Activated naive CD8-positive, alpha-beta T cell treated with anti-CD3 and anti-CD28 coated beads, Interleukin-2, amount 10 ng/mL, durations not matched to agents 7 days and 5 days (primary cell): ENCODE data around the gene BIRC5. TPM values are rescaled to one million over a fixed set of nuclear protein-coding genes. Genes with fewer than 3 reads are reported as not detected.

Experiments used
- ATAC-seq: fragments of 150-1000 bp; cut with Tn5 transposase; one replicate; pipeline ENCODE4 v1.10.0; 2021; ENCODE audit warnings: low read depth, moderate library complexity
- POLR2A ChIA-PET: fragments of 350-600 bp; sonication (Branson Sonifier 250); formaldehyde crosslinking; loops from one replicate; lab custom pipeline; 2021; ENCODE audit warnings: antibody characterized with exemption; lab: Charles Lee
- DNase-seq: peaks from one replicate; pipeline ENCODE4 v3.0.0; 2021
- H3K27ac Mint-ChIP-seq: one replicate; pipeline ENCODE4 v1.8.0; 2022; ENCODE audit warnings: mild to moderate bottlenecking, mixed read lengths
- H3K27me3 Mint-ChIP-seq: one replicate; pipeline ENCODE4 v1.8.0; 2022; ENCODE audit warnings: mild to moderate bottlenecking, moderate library complexity, mixed read lengths
- H3K36me3 Mint-ChIP-seq: one replicate; pipeline ENCODE4 v1.8.0; 2021; ENCODE audit warnings: mild to moderate bottlenecking, mixed read lengths
- H3K4me1 Mint-ChIP-seq: one replicate; pipeline ENCODE4 v1.8.0; 2021; ENCODE audit warnings: mixed read lengths
- H3K4me3 Mint-ChIP-seq: one replicate; pipeline ENCODE4 v1.8.0; 2022; ENCODE audit warnings: mild to moderate bottlenecking, moderate library complexity, mixed read lengths
- H3K9me3 Mint-ChIP-seq: one replicate; pipeline ENCODE4 v1.8.0; 2021; ENCODE audit warnings: mixed read lengths
- total RNA-seq, 2 experiments: library from RNA; stranded (reverse); gene quantifications; one replicate each; pipeline ENCODE4 v1.2.3, GENCODE V29; 2021

The BIRC5 gene
- total RNA-seq, 2 experiments from 2014 or later, result 54.9 to 65.2 TPM

DNA sequence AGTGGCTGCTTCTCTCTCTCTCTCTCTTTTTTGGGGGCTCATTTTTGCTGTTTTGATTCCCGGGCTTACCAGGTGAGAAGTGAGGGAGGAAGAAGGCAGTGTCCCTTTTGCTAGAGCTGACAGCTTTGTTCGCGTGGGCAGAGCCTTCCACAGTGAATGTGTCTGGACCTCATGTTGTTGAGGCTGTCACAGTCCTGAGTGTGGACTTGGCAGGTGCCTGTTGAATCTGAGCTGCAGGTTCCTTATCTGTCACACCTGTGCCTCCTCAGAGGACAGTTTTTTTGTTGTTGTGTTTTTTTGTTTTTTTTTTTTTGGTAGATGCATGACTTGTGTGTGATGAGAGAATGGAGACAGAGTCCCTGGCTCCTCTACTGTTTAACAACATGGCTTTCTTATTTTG lies 9.7 kb downstream of the BIRC5 start:
- POLR2A ChIA-PET, result interaction anchor here (1.1 kb wide), 1 partner anchor 103 kb away, joined by 3 read pairs; no protein-coding TSS in a partner anchor
- H3K4me1 Mint-ChIP-seq, result peaks cover 9% of the 10 kb centered on the region
- H3K36me3 Mint-ChIP-seq, result peaks cover 14% of the 10 kb centered on the region
- no peak overlapping the region for H3K4me3 Mint-ChIP-seq
- no peak for DNase-seq
- no peak for ATAC-seq
- H3K27me3 Mint-ChIP-seq, result peaks cover 10% of the 10 kb centered on the region
- H3K9me3 Mint-ChIP-seq, result no peaks in the 10 kb centered on the region
- no peak overlapping the region for H3K27ac Mint-ChIP-seq

DNA sequence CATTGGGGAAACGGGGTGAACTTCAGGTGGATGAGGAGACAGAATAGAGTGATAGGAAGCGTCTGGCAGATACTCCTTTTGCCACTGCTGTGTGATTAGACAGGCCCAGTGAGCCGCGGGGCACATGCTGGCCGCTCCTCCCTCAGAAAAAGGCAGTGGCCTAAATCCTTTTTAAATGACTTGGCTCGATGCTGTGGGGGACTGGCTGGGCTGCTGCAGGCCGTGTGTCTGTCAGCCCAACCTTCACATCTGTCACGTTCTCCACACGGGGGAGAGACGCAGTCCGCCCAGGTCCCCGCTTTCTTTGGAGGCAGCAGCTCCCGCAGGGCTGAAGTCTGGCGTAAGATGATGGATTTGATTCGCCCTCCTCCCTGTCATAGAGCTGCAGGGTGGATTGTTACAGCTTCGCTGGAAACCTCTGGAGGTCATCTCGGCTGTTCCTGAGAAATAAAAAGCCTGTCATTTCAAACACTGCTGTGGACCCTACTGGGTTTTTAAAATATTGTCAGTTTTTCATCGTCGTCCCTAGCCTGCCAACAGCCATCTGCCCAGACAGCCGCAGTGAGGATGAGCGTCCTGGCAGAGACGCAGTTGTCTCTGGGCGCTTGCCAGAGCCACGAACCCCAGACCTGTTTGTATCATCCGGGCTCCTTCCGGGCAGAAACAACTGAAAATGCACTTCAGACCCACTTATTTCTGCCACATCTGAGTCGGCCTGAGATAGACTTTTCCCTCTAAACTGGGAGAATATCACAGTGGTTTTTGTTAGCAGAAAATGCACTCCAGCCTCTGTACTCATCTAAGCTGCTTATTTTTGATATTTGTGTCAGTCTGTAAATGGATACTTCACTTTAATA lies 10.4 kb downstream of the BIRC5 start:
- ATAC-seq (no peak), DNase-seq (no peak)
- no peak overlapping the region for H3K27ac Mint-ChIP-seq
- H3K4me3 Mint-ChIP-seq, result no peak overlapping the region
- H3K27me3 Mint-ChIP-seq, result peaks cover 16% of the 10 kb centered on the region
- POLR2A ChIA-PET, result interaction anchor here (1.9 kb wide), 1 partner anchor 10 kb away, joined by 4 read pairs; no protein-coding TSS in a partner anchor
- H3K9me3 Mint-ChIP-seq, result no peaks in the 10 kb centered on the region
- H3K36me3 Mint-ChIP-seq, result peaks cover 8% of the 10 kb centered on the region
- peaks cover 7% of the 10 kb centered on the region for H3K4me1 Mint-ChIP-seq

DNA sequence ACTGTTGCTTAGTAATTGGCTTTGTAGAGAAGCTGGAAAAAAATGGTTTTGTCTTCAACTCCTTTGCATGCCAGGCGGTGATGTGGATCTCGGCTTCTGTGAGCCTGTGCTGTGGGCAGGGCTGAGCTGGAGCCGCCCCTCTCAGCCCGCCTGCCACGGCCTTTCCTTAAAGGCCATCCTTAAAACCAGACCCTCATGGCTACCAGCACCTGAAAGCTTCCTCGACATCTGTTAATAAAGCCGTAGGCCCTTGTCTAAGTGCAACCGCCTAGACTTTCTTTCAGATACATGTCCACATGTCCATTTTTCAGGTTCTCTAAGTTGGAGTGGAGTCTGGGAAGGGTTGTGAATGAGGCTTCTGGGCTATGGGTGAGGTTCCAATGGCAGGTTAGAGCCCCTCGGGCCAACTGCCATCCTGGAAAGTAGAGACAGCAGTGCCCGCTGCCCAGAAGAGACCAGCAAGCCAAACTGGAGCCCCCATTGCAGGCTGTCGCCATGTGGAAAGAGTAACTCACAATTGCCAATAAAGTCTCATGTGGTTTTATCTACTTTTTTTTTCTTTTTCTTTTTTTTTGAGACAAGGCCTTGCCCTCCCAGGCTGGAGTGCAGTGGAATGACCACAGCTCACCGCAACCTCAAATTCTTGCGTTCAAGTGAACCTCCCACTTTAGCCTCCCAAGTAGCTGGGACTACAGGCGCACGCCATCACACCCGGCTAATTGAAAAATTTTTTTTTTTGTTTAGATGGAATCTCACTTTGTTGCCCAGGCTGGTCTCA lies 11.2 kb downstream of the BIRC5 start:
- peaks cover 3% of the 10 kb centered on the region for H3K36me3 Mint-ChIP-seq
- H3K27me3 Mint-ChIP-seq, result peaks cover 23% of the 10 kb centered on the region
- peaks cover 3% of the 10 kb centered on the region for H3K4me1 Mint-ChIP-seq
- ATAC-seq, result no peak
- POLR2A ChIA-PET, result interaction anchor here (1.9 kb wide), 1 partner anchor 10 kb away, joined by 4 read pairs; no protein-coding TSS in a partner anchor
- no peak for DNase-seq
- no peak overlapping the region for H3K27ac Mint-ChIP-seq
- no peak overlapping the region for H3K4me3 Mint-ChIP-seq
- H3K9me3 Mint-ChIP-seq, result no peaks in the 10 kb centered on the region

DNA sequence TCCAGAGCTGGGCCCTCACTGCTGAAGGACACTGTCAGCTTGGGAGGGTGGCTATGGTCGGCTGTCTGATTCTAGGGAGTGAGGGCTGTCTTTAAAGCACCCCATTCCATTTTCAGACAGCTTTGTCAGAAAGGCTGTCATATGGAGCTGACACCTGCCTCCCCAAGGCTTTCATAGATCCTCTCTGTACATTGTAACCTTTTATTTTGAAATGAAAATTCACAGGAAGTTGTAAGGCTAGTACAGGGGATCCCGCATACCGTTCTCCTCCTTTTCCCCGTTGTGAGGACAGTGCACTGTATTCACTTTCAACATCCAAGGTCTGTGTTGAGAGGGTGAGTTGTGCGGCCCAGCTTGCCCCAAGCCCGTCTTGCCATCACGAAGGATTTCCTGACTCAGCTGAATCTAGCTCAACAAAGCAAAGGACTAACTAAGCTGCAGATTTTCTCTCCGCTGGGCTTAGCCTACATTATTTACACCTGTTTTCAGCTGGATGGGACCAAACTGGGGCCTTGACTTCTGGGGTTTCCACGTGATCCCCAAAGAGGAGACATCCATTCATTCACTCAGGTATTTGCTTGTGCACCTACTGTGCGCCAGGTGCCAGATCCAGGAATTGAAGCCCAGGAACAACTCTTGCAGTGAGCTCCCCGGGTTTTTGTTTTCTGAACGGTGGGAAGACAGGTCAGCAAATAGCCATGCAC lies 12.2 kb downstream of the BIRC5 start:
- Mint-ChIP-seq H3K36me3 (peaks cover 3% of the 10 kb centered on the region), H3K27ac (no peak overlapping the region)
- POLR2A ChIA-PET, result interaction anchor here (0.8 to 1.9 kb wide), 2 partner anchors 11 to 30 kb away, joined by 3 to 4 read pairs; no protein-coding TSS in a partner anchor

DNA sequence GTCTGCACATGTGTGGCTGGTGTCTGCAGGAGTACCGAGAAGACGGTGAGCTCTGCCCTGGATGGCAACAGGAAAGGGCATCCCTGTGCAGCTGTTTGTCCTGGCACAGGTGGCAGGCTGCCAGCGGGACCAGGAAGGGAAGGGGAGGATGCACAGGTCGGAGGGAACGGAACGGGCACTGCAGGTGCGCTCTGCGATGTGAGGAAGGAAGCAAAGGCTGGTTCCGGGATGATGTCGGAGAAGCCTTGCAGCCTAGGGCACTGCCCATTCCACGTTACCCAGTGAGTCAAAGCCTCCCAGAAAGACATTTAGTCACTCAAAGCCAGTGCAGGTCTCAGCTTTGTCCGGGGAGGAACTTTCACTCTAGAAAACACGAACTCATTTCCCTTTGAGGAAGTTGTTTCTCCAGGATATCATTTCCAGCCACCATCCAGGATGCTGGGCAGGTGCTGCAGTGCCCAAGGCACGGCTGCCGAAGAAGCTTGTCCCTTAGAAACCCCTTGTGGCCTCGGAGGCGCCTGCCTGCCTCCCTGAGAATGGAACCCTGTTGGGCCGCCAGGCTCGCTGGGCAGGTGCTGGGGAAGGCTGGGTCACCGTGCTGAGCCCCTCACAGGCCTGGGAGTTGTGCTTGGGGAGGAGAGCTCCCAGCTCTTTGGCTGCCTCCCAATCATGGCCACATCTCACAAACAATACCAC lies 12.9 kb downstream of the BIRC5 start:
- POLR2A ChIA-PET, result interaction anchor here (0.8 kb wide), 1 partner anchor 29 kb away, joined by 3 read pairs; no protein-coding TSS in a partner anchor
- Mint-ChIP-seq H3K4me1 (peaks cover 3% of the 10 kb centered on the region), H3K4me3 (no peak overlapping the region), H3K36me3 (peaks cover 3% of the 10 kb centered on the region), H3K27ac (no peak overlapping the region), H3K27me3 (peaks cover 38% of the 10 kb centered on the region), H3K9me3 (no peaks in the 10 kb centered on the region)
- DNase-seq, result no peak
- no peak for ATAC-seq

More for the DNA sequence above, 12.2 kb downstream of the BIRC5 start:
- H3K27me3 Mint-ChIP-seq, result peaks cover 32% of the 10 kb centered on the region
- ATAC-seq, result no peak
- H3K9me3 Mint-ChIP-seq, result no peaks in the 10 kb centered on the region
- H3K4me1 Mint-ChIP-seq, result peaks cover 3% of the 10 kb centered on the region
- DNase-seq, result no peak
- no peak overlapping the region for H3K4me3 Mint-ChIP-seq

DNA sequence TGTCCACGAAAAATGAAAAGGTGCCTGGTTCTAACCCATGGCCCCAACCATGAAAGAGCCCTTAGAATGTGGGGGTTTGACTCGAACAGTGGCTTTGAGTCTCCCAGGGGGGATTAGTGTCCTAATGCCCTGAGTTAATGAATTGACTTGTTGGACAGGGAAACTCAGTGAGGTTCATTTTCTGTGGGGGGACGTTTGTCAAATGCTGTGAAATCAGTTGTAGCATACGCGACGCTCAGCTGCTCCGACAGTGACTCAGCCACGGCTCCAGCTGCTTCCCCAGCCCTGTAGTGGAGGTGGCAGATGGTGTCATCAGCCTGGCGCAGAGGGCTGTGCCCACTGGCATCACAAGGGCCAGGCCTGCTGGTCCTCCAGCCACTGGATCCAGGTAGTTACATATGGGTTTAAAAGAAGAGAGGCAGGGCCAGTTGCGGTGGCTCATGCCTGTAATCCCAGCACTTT lies 13.4 kb downstream of the BIRC5 start:
- ATAC-seq (no peak), DNase-seq (no peak)
- Mint-ChIP-seq H3K27ac (no peak overlapping the region), H3K36me3 (peaks cover 3% of the 10 kb centered on the region), H3K4me3 (no peak overlapping the region), H3K9me3 (no peaks in the 10 kb centered on the region), H3K27me3 (peaks cover 44% of the 10 kb centered on the region), H3K4me1 (peaks cover 3% of the 10 kb centered on the region)
- POLR2A ChIA-PET, result no interaction called here

DNA sequence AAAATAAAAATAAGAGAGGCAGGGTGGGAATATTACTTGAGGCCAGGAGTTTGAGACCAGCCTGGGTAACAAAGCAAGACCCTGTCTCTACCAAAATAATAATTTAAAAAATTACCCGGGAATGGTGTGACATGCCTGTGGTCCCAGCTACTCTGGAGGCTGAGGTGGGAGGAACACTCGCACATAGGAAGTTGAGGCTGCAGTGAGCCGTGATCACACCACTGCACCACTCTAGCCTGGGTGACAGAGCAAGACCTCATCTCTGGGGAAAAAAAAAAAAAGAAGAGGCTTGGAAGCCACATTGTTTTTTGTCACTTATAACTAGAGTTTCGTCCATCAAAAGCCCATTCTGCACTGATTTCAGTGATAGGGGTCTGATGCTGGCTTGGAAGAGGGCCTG lies 14.1 kb downstream of the BIRC5 start:
- peaks cover 3% of the 10 kb centered on the region for H3K36me3 Mint-ChIP-seq
- H3K9me3 Mint-ChIP-seq, result no peaks in the 10 kb centered on the region
- POLR2A ChIA-PET, result interaction anchor here (0.7 kb wide), 1 partner anchor 115 kb away, joined by 3 read pairs; no protein-coding TSS in a partner anchor
- H3K27ac Mint-ChIP-seq, result no peak overlapping the region
- DNase-seq (no peak), ATAC-seq (no peak)
- H3K4me1 Mint-ChIP-seq, result peaks cover 7% of the 10 kb centered on the region
- no peak overlapping the region for H3K4me3 Mint-ChIP-seq
- peaks cover 51% of the 10 kb centered on the region for H3K27me3 Mint-ChIP-seq

DNA sequence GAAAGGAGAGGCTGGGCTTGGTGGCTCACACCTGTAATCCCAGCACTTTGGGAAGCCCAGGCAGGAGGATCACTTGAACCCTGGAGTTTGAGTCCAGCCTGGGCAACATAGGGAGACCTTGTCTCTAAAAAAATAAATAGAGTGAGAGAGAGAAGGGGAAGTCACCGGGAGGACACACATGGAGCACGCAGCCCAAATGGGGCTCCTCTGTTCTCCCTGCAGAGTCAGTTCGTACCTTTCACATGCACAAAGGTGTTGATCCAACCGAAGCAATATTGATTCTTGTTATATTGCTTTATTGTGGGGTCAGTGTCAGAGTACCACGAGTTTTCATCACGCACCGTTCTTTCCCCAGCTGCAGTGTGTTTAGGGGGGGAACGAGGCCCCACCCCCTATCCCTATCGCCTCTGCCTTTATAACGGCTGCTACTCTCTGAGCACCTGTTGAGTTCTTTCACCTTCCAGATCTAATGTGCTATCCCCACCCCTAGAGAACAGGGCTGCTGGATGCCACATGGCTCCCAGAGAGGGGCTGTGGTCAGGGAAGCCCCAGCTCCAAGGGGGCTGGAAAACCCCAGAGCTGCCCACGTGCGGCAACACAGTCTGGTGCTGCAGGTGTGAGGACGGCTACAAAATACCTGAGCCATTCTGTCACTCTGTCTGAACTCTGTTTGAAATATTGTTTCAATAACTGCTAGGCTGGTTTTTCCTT lies 16.4 kb downstream of the BIRC5 start:
- peaks cover 52% of the 10 kb centered on the region for H3K27me3 Mint-ChIP-seq
- H3K4me3 Mint-ChIP-seq, result no peak overlapping the region
- no peaks in the 10 kb centered on the region for H3K9me3 Mint-ChIP-seq
- H3K27ac Mint-ChIP-seq, result no peak overlapping the region
- POLR2A ChIA-PET, result interaction anchor here (0.6 kb wide), 1 partner anchor 513 kb away, joined by 5 read pairs; no protein-coding TSS in a partner anchor
- peaks cover 7% of the 10 kb centered on the region for H3K4me1 Mint-ChIP-seq
- H3K36me3 Mint-ChIP-seq, result no peaks in the 10 kb centered on the region
- DNase-seq (no peak), ATAC-seq (no peak)

DNA sequence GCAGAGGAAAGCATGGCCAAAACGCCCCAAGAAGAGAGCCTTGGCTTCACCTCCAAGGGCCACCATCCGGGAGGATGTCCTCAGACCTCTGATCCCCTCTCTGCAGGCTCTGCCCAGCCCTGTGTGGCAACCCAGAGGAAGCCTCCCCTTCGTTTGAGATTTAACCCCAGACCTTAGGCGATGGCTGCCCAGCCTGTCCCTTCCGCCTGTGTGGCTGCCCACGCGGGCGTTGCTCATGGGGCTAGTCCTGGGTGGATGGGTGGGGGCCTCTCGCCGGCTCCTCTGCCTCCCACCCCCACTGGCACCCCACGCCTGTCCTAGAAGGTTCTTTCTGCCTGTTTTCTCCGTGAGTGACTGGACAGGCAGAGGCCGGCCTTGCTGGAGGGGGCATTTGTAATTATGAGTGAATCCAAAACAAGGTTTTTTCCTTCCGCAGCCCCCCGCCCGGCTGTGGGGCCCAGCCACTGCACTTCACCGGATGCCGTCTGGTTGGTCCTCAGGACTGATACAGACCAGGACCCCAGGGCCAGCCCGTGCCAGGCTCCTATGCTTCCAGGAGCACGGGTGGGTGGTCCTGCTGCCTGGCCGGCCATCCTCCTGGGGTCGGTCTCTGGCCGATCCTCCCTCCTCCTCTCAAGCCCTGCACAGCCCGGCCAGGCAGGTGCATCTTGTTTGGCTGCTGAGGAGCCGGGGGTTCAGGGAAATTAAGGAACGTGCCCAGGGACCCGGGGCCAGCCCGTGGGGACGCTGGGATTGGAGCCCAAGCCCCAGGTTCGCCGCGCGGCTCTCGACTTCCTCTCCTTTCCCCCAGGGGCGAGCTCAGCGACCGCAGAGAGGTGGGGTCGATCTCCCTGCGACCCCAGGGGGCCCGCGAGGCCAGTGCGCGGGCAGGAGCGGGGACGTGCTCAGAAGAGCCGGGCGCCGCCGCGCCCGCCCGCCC lies 17.2 kb downstream of the BIRC5 start, which contains the start of gene TMEM235:
Gene TMEM235, plus strand, starts transcription at position 636 of the 940 bp plus-strand sequence. CDS start 393 bp downstream, outside the sequence.
- H3K4me3 Mint-ChIP-seq, result peak within 1 kb of the TSS; percentile 28
- peaks cover 7% of the 10 kb centered on the region for H3K4me1 Mint-ChIP-seq
- no peaks in the 10 kb centered on the region for H3K9me3 Mint-ChIP-seq
- ATAC-seq (no peak), DNase-seq (no peak)
- H3K27me3 Mint-ChIP-seq, result peaks cover 52% of the 10 kb centered on the region
- POLR2A ChIA-PET, result no interaction called here
- no peaks in the 10 kb centered on the region for H3K36me3 Mint-ChIP-seq
- no peak within 1 kb of the TSS for H3K27ac Mint-ChIP-seq

DNA sequence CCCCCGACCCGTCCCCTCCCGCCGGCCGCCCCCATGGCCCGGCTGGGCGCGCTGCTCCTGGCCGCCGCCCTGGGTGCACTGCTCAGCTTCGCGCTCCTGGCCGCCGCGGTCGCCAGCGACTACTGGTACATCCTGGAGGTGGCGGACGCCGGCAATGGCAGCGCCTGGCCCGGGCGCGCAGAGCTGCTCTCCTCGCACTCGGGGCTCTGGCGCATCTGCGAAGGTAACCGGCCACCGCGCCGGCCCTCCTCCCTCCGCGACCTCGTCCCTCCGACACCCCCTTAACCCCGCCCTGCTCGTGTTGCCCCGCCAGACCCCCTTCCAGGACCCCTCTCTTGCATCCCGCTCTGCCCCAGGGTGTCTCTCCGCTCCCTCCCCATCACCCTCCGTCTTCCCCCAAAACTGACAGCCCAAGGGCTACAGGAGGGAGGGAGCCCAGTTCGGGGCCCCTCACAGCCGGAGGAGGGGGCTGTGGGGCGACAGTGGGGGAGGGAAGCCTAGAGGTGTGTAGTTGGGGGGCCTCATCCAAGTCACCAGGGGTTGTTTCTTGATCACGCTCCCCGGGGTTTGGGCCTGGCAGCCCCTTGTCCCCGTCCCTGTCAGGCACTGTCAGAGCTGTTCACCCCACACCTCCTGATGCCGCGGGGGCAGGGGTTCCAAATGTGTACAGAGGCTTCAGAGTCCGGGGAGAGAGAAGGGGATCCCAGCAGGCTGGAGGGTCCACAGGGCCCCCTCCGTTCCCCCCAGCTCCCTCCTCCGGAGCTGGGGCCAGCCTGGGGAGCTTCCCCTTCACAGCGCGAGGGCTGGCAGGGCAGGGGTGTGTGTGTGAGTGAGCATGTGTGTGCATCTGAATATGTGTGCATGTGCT lies 18.2 kb downstream of the BIRC5 start:
- H3K27me3 Mint-ChIP-seq, result peaks cover 52% of the 10 kb centered on the region
- peaks cover 3% of the 10 kb centered on the region for H3K4me1 Mint-ChIP-seq
- no peaks in the 10 kb centered on the region for H3K9me3 Mint-ChIP-seq
- H3K27ac Mint-ChIP-seq, result no peak overlapping the region
- H3K4me3 Mint-ChIP-seq, result peak overlapping the region; percentile 28
- no peaks in the 10 kb centered on the region for H3K36me3 Mint-ChIP-seq
- POLR2A ChIA-PET, result no interaction called here
- DNase-seq, result peak; percentile 63
- ATAC-seq, result peak; percentile 83
